Hepatocyte (in vitro differentiated cells): ENCODE results near the gene TCF7.

Experiments
- EZH2 ChIP-seq: fragments of 200-600 bp; sonication (generic); IDR thresholded peaks from 2 replicates; pipeline ENCODE4 v1.6.1; 2016; ENCODE audit warnings: antibody characterized with exemption, mild to moderate bottlenecking, borderline replicate concordance
- EZH2phosphoT487 ChIP-seq: fragments of 200-600 bp; sonication (generic); IDR thresholded peaks from one replicate; pipeline ENCODE4 v1.6.1; 2018; ENCODE audit warnings: antibody characterized with exemption, mild to moderate bottlenecking, low read depth, moderate library complexity; ENCODE audit not compliant: unreplicated experiment, severe bottlenecking
- TF ChIP-seq, protein P1 (sequence below): fragments of 200-600 bp; sonication (generic); IDR thresholded peaks from 2 replicates; pipeline ENCODE4 v1.5.1; 2016; ENCODE audit warnings: antibody characterized with exemption, mild to moderate bottlenecking; ENCODE audit not compliant: poor library complexity

DNA sequence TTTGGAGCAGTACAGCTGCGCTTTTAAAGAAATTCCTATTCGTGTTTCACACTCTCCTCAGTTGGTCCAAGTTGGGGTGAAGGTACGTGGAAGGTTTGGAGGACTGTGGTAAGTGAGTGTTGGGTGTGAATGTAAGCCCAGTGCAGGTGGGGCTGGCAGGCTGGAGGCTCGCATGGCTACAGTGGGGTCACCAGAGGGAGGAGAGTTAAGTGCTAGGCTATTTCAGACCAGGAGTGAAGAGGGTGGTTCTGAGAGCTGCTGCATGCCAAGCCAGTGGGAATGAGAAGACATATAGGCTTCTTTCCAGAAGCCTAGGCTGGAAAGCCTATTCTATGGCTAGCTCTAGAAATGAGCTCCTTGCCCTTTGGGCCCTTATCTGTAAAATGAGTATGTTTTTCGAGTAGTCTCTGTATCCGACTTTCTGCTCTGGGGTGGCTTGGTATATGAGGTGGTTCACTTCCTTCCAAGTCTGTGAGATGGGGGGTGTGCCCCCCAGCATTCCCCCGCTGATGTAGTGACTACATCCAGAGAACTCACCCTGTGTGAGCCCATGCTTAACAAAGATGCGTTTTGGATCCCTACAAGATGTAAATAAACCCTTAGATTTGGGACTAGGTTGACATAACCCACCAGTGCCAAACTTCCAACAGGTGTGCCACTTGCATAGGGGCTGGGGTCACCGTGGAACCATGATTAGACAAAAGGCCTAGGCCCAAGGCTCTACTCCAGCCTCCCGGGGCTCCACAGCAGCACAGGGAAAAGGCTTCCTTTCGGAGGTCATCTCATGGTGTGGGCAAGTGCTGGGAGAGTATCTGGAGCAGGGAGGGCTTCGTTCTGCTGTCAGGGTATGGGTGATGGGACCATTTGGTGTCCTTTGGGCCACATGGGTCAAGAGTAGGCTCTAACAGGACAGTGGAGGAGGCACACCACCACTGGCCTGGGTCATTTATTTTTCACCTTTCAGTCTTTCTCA lies 2.6 kb downstream of the TCF7 start:
- TF ChIP-seq, protein P1, sequence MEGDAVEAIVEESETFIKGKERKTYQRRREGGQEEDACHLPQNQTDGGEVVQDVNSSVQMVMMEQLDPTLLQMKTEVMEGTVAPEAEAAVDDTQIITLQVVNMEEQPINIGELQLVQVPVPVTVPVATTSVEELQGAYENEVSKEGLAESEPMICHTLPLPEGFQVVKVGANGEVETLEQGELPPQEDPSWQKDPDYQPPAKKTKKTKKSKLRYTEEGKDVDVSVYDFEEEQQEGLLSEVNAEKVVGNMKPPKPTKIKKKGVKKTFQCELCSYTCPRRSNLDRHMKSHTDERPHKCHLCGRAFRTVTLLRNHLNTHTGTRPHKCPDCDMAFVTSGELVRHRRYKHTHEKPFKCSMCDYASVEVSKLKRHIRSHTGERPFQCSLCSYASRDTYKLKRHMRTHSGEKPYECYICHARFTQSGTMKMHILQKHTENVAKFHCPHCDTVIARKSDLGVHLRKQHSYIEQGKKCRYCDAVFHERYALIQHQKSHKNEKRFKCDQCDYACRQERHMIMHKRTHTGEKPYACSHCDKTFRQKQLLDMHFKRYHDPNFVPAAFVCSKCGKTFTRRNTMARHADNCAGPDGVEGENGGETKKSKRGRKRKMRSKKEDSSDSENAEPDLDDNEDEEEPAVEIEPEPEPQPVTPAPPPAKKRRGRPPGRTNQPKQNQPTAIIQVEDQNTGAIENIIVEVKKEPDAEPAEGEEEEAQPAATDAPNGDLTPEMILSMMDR, result no peak
- no peak for TF ChIP-seq EZH2
- no peak for TF ChIP-seq EZH2phosphoT487
